Activated CD8-positive, alpha-beta memory T cell treated with anti-CD3 and anti-CD28 coated beads, Interleukin-2, amount 50 U/mL, for 24 hours (primary cell): ENCODE data around the gene ANXA2.
"Not testable (repeated sequence)": the region's sequence is repeated elsewhere in the genome, so short reads cannot be mapped to it uniquely, and the experiment has no call there.

Source experiments
- DNase-seq: peaks from one replicate; pipeline ENCODE4 v3.0.0-alpha.2; 2020; ENCODE audit errors: extremely low read depth

ANXA2 gene

GRCh38 chr15:60397772-60398445 is at the start of gene ANXA2:
Gene ANXA2 (minus strand): TSS chr15:60397986. CDS start chr15:60386075, 11,911 bp downstream.
- no peak for DNase-seq

DNA sequence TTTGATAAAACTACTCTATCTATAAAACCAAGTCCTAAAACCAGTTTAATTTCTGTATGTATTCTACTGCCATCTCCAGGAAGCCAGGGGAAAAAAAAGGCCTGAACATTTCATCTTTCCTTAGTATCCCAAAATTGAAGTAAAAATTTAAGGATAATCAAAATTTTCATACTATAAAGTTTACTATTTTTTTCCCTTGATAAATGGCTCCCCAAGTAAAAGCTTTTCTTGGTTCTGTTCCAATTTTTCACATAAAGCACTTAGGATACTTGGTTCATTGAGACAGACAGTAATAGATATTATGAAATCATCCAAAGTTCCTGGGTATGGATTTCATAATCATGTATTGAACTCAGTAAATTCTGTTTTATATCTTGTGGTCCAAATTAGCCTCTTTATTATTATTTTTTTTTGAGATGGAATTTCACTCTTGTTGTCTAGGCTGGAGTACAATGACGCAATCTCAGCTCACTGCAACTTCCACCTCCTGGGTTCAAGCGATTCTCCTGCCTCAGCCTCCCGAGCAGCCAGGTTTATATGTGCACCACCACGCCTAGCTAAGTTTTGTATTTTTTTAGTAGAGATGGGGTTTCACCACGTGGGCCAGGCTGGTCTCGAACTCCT is 46.6 kb upstream of the ANXA2 start:
- no peak for DNase-seq

DNA sequence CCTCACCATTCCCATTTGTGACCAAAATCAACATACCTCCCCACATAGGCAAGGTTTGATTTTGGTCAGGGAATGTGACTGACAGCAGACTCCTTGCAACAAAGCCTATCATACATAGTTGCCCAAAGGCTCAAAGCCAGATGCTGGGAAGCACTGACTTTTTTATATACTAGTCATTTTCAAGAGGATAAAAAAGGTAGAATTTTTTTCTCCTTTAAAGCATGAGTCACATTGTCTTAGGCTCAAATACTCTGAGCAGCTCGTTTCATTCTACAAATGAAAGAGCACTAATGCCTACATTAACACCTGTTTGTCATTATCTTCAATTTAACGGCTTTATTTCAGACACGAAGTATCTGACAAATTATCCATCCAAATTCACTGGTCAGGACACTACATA is 45.0 kb upstream of the ANXA2 start:
- DNase-seq = no peak

DNA sequence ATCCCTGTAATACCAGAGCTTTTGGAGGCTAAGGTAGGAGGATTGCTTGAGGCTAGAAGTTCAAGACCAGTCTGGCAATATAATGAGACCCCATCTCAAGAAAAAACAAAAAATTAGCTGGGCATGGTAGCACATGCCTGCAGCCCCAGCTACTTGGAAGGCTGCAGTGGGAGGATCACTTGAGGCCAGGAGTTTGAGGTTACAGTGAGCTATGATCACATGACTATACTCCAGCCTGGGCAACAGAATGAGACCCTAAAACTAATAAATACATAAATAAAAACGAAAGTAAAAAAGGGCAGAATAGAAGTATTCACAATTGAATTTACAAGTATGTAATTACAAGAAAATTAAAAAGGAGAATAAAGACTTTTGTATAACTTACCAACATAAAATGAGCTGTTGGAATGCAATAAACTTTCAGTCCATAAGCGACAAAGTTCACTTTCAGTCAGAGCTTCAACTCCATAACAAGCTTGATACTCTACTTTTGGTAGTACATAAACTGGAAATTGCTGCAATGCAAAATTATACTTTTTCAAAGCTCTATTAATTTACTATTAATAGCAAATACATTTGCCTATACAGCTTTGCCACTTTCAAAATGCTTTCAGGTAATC is 44.4 kb upstream of the ANXA2 start:
- no peak for DNase-seq

DNA sequence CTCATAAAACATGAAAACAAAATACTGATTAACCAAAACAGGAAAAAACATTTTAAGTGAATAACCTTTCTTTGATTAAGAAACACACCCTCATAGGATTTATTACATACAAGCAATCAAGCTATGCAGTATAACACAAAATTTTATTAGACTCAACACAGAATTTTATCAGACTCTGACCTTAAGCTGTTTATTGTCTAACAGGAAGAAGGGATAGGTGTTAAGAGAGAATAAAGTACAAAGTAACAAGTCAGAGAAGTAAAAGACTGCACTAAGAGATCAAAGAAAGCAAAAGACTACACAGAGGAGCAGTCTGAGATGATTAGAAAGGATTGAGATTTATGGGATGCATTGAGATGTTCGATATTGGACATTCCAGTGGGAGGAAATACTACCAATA is 43.5 kb upstream of the ANXA2 start:
- no peak for DNase-seq

DNA sequence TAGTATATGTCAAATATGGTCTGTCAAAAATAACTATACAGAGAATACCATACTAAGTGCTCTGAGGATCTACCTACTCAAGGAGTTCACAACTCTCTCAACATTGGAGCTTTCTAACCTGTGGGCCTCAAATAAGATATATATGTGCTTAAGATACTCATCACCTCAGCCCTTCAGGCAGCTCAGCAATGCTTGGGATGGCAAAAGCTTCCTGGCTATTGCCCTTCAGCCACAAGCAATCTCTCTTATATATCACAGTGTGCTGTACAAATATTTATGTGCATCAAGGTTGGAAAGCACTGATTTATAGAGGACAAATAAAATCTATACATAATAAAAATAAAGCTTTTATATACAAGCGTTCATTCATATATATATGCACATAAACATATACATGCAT is 40.9 kb upstream of the ANXA2 start:
- no peak for DNase-seq

DNA sequence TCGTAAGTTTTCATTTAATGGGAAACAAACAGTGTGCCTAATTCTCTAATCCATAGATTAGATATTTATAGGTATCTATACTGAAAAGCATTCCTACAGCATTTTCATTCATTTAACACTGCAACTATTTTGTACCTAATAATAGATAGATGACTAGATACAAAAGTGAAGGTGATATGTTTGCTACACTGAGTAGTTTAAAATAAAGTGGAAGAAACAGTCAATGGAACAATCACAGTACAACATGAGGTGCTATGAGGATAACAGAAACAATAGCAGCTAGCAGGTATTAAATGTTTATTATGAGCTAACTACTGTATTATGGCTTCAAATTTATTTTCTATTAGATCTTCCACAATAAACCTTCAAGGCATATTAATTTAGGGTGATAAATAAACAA is 31.1 kb upstream of the ANXA2 start:
- no peak for DNase-seq

DNA sequence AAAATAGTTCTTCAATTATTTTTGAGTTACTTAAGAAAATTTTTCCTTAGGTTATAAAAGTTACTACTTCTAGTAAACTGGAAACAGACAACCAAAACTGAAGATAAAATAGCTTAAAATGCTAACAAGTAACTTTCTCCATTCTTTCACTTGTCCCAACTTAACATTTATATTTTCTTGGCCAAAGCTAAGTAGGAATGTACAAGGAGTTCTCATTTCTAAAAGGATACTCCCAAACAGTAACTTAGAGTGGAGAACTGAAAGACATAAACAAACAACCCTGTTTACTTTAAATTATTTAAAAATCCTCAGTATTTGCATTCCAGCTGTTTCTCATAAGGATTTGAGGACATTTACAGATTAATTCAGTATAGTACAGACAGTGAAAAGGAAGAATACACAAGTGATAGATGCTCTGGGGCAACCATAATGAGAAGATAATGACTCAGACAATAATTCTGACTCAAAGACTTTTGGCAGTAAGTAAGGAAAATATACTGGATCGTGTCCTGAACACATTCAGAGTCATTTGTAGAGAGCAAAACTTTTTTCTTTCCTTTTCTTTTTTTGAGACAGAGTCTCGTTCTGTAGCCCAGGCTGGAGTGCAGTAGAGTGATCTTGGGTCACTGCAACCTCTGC is 29.2 kb upstream of the ANXA2 start:
- DNase-seq = no peak

GRCh38 chr15:60425461-60425860 is 27.7 kb upstream of the ANXA2 start:
- no peak for DNase-seq

- DNase-seq = no peak
These were observed 26.2 kb upstream of the ANXA2 start for GRCh38 chr15:60424006-60424405.

DNA sequence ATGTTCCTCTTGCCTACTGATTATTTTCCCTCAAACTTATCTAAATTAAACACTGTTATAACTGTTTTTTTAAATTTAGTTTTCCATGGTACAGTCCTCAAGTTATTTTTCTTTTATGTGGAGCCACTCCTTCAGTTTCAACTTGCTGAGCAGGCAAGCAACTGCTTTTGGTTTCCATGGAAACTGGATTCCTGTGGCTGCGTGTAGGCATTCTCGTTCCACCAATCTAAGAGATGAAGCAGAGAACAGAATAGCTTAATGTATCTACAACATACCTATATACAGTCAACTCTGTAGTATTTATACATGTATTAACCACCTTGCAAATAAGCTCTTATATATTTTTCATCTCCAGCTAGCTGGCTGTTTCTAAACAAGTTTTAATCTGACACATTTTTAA is 25.8 kb upstream of the ANXA2 start:
- no peak for DNase-seq

DNA sequence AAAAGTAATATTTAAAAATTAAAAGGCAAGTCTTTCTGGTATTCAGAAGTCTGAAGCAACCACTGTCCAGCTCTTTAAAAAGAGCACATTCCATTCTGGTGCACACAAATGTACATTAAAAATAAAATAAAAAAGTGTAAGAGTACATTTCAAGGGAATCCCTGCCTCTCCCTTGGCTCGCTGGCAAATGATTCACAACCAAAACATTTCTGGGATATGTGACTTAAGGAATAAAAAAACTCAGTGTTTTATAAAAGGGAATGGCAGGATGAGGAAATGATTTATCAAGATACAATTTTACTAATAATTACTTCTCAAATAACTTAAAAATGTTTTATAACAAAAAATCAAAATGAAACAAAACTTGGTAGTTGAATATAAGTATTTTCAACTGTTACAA is 23.8 kb upstream of the ANXA2 start:
- no peak for DNase-seq

GRCh38 chr15:60420203-60420716 is 22.5 kb upstream of the ANXA2 start:
- no peak for DNase-seq

GRCh38 chr15:60419753-60420152 is 22.0 kb upstream of the ANXA2 start:
- DNase-seq = no peak

- DNase-seq = no peak
These were observed 20.3 kb upstream of the ANXA2 start for GRCh38 chr15:60418096-60418495.

DNA sequence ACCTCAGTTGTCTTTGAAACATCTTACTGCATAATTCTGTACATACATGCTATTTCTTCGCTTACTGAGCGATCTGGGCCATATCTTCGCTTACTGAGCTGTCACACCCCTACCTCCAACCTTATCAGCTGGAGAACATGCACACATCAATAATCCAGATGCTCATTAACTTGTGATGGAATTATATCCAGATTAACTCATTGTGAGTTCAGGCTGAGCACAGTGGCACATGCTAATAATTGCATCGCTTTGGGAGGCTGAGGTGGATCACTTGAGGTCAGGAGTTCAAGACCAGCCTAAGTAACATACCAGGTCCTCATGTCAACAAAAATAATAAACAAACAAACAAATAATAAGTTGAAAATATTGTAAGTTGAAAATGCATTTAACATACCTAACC is 19.3 kb upstream of the ANXA2 start:
- no peak for DNase-seq

DNA sequence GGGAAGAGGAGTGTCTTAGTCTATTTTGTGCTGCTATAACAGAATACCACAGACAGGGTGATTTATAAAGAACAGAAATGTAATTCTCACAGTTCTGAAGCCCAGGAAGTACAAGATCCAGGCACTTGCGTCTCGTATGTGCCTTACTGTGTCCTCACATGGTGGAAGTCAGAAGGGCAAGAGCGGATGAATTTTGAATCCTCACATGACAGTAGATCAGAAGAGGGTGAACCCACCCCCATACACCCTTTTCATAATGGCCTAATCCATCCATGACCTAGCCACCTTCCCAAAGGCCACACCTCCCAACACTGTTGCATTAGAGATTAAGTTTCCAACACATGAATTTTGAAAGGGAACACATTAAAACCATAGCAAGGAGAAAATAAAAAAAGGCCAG is 18.7 kb upstream of the ANXA2 start:
- no peak for DNase-seq

GRCh38 chr15:60414016-60414682 is 16.4 kb upstream of the ANXA2 start:
- DNase-seq = no peak

GRCh38 chr15:60413231-60413824 is 15.5 kb upstream of the ANXA2 start:
- DNase-seq = no peak

GRCh38 chr15:60412807-60413206 is 15.0 kb upstream of the ANXA2 start:
- not testable (repeated sequence) for DNase-seq

- no peak for DNase-seq
These were observed 14.1 kb upstream of the ANXA2 start for GRCh38 chr15:60411774-60412425.
